SK-N-SH treated with all-trans-retinoic acid at 6 μM for 48 hours (cell line): ENCODE measurements around the gene CHN1.

Experiments
- GLIS3 ChIP-seq: fragments of 250-450 bp; sonication (Bioruptor Pico); IDR thresholded peaks from 2 replicates; pipeline ENCODE4 v1.5.0; 2020; ENCODE audit warnings: mild to moderate bottlenecking, moderate library complexity
- ISL1 ChIP-seq: fragments of 250-450 bp; sonication (Bioruptor Pico); IDR thresholded peaks from 2 replicates; pipeline ENCODE4 v2.1.2; 2022; ENCODE audit warnings: mild to moderate bottlenecking, moderate library complexity
- PPARA ChIP-seq: fragments of 250-450 bp; sonication (Bioruptor Pico); IDR thresholded peaks from 2 replicates; pipeline ENCODE4 v1.5.0; 2020; ENCODE audit warnings: mild to moderate bottlenecking, borderline replicate concordance
- RARB ChIP-seq: fragments of 250-450 bp; sonication (Bioruptor Pico); IDR thresholded peaks from 2 replicates; pipeline ENCODE4 v1.8.0; 2021; ENCODE audit warnings: mild to moderate bottlenecking, moderate library complexity
- TCF4 ChIP-seq: fragments of 250-450 bp; sonication (Bioruptor Pico); IDR thresholded peaks from 2 replicates; pipeline ENCODE4 v1.8.0; 2021; ENCODE audit warnings: mild to moderate bottlenecking, moderate library complexity, borderline replicate concordance
- ZC3H10 ChIP-seq: fragments of 250-450 bp; sonication (Bioruptor Pico); IDR thresholded peaks from 2 replicates; pipeline ENCODE4 v1.5.1; 2021; ENCODE audit warnings: mild to moderate bottlenecking, moderate library complexity
- ZFP30 ChIP-seq: fragments of 450-650 bp; formaldehyde crosslinking; IDR thresholded peaks from 2 replicates; pipeline ENCODE4 v1.5.0; 2022; ENCODE audit warnings: mild to moderate bottlenecking, moderate library complexity
- ZNF565 ChIP-seq: fragments of 450-650 bp; formaldehyde crosslinking; conservative IDR thresholded peaks from 2 replicates; pipeline ENCODE4 v1.5.0; 2020; ENCODE audit warnings: low read depth, mild to moderate bottlenecking, moderate library complexity
- ZNF70 ChIP-seq: fragments of 450-650 bp; formaldehyde crosslinking; IDR thresholded peaks from 2 replicates; pipeline ENCODE4 v1.5.0; 2020; ENCODE audit warnings: mild to moderate bottlenecking, moderate library complexity
- TF ChIP-seq, protein P1 (sequence below): fragments of 250-450 bp; sonication (Bioruptor Pico); IDR thresholded peaks from 2 replicates; pipeline ENCODE4 v1.5.0; 2020; ENCODE audit warnings: mild to moderate bottlenecking, moderate library complexity
- TF ChIP-seq, protein P2 (sequence below): fragments of 250-450 bp; sonication (Bioruptor Pico); IDR thresholded peaks from 2 replicates; pipeline ENCODE4 v1.5.1; 2020; ENCODE audit warnings: low read depth, mild to moderate bottlenecking, moderate library complexity

DNA sequence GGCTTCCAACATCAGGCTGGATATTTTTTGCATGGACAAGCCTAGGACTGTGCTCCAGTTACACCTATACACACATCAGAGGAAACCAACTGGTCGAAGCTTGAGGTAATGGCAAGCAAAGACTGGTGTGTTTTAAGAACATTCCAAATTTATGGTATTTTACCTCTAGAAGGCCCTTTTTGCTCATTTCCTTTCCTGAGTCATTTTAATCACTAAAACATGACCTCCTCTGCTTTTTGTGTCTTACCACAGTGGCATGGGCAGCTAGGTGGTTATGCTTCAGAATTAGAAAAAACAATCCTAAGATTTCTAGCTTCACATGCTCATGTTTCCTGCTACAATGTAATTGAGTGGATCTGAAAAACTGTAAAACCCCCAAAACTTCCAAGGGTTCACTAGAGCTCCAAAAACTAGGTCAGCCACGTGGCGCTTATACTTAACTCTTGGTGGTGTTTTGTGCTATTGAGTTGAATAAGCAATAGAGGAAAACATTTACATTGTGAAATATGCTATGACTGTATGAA, 210.3 kb downstream of the CHN1 start:
- TF ChIP-seq, protein P1, sequence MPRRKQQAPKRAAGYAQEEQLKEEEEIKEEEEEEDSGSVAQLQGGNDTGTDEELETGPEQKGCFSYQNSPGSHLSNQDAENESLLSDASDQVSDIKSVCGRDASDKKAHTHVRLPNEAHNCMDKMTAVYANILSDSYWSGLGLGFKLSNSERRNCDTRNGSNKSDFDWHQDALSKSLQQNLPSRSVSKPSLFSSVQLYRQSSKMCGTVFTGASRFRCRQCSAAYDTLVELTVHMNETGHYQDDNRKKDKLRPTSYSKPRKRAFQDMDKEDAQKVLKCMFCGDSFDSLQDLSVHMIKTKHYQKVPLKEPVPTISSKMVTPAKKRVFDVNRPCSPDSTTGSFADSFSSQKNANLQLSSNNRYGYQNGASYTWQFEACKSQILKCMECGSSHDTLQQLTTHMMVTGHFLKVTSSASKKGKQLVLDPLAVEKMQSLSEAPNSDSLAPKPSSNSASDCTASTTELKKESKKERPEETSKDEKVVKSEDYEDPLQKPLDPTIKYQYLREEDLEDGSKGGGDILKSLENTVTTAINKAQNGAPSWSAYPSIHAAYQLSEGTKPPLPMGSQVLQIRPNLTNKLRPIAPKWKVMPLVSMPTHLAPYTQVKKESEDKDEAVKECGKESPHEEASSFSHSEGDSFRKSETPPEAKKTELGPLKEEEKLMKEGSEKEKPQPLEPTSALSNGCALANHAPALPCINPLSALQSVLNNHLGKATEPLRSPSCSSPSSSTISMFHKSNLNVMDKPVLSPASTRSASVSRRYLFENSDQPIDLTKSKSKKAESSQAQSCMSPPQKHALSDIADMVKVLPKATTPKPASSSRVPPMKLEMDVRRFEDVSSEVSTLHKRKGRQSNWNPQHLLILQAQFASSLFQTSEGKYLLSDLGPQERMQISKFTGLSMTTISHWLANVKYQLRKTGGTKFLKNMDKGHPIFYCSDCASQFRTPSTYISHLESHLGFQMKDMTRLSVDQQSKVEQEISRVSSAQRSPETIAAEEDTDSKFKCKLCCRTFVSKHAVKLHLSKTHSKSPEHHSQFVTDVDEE, result no peak
- no peak for TF ChIP-seq PPARA (CRISPR knock-in tag)
- TF ChIP-seq ISL1 (CRISPR knock-in tag), result no peak
- no peak for TF ChIP-seq ZNF70 (CRISPR knock-in tag)
- TF ChIP-seq RARB (CRISPR knock-in tag), result no peak
- no peak for TF ChIP-seq ZFP30 (CRISPR knock-in tag)
- no peak for TF ChIP-seq ZC3H10
- TF ChIP-seq GLIS3 (CRISPR knock-in tag), result no peak
- TF ChIP-seq TCF4 (CRISPR knock-in tag), result no peak
- no peak for TF ChIP-seq ZNF565 (CRISPR knock-in tag)
- TF ChIP-seq, protein P2, sequence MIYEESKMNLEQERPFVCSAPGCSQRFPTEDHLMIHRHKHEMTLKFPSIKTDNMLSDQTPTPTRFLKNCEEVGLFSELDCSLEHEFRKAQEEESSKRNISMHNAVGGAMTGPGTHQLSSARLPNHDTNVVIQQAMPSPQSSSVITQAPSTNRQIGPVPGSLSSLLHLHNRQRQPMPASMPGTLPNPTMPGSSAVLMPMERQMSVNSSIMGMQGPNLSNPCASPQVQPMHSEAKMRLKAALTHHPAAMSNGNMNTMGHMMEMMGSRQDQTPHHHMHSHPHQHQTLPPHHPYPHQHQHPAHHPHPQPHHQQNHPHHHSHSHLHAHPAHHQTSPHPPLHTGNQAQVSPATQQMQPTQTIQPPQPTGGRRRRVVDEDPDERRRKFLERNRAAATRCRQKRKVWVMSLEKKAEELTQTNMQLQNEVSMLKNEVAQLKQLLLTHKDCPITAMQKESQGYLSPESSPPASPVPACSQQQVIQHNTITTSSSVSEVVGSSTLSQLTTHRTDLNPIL (CRISPR knock-in tag), result no peak
